Breast epithelium (tissue), 4 donors: ENCODE measurements around the gene FABP1. TPM values are rescaled to one million over a fixed set of nuclear protein-coding genes. Genes with fewer than 3 reads are reported as not detected.

Source experiments
- DNase-seq, 2 donors: peaks; one replicate each; pipeline ENCODE4 v3.0.0-alpha.2; 2019; ENCODE audit warnings: low spot score in 2 of 2
- H3K27ac ChIP-seq, 2 donors: fragments of 200-600 bp; sonication (generic) in 1 of 2; one replicate each; pipeline ENCODE4 v1.5.1; 2016 to 2019; ENCODE audit warnings: mild to moderate bottlenecking in 1 of 2
- H3K27me3 ChIP-seq, 2 donors: fragments of 200-600 bp; sonication (generic) in 1 of 2; one replicate each; pipeline versions ENCODE4 v1.5.1 to v1.6.0; 2017 to 2019; ENCODE audit warnings: control low read depth in 1 of 2, mild to moderate bottlenecking in 1 of 2
- H3K36me3 ChIP-seq: fragments of 200-600 bp; one replicate; pipeline ENCODE4 v1.5.1; 2019
- H3K4me1 ChIP-seq, 2 donors: fragments of 200-600 bp; sonication (generic); one replicate each; pipeline ENCODE4 v1.5.1; 2016 to 2019; ENCODE audit warnings: control low read depth in 1 of 2
- H3K4me3 ChIP-seq, 3 donors: fragments of 200-600 bp; sonication (generic); 1 replicate in 2 of 3; 2 replicates in 1 of 3; pipeline ENCODE4 v1.5.1; 2016 to 2019; ENCODE audit warnings: mild to moderate bottlenecking in 3 of 3, moderate library complexity in 2 of 3
- H3K9me3 ChIP-seq, 2 donors: fragments of 200-600 bp; sonication (generic) in 1 of 2; one replicate each; pipeline ENCODE4 v1.5.1; 2016 to 2019; ENCODE audit warnings: control low read depth in 1 of 2
- POLR2A ChIP-seq: fragments of 450-650 bp; IDR thresholded peaks from one replicate; pipeline ENCODE4 v1.6.1; 2016; ENCODE audit warnings: antibody characterized with exemption, mild to moderate bottlenecking, moderate library complexity
- POLR2AphosphoS5 ChIP-seq, 3 donors: sonication (generic); formaldehyde crosslinking; IDR thresholded peaks; one replicate each; pipeline ENCODE4 v1.6.1; 2017; ENCODE audit warnings: antibody characterized with exemption in 3 of 3
- intact Hi-C: fragments of 100-400 bp; cut with DNase I; formaldehyde crosslinking; loops from one replicate; pipeline ENCODE4 v1.15.1; 2023; ENCODE audit warnings: low total_unique reads
- total RNA-seq, 3 donors: library from RNA; depleted of rRNA; stranded (reverse); fragments of >200 nt; gene quantifications; one replicate each; pipeline ENCODE4 v1.1.0, GENCODE V29; 2016
- TF ChIP-seq, protein P1 (sequence below), 3 donors: fragments of 450-650 bp; IDR thresholded peaks; one replicate each; pipeline ENCODE4 v1.5.1; 2016 to 2017; ENCODE audit warnings: antibody characterized with exemption in 3 of 3, mild to moderate bottlenecking in 3 of 3, moderate library complexity in 3 of 3

FABP1 gene
- total RNA-seq, 3 donors from 2014 or later, result 20.0 TPM; not detected in 2

DNA sequence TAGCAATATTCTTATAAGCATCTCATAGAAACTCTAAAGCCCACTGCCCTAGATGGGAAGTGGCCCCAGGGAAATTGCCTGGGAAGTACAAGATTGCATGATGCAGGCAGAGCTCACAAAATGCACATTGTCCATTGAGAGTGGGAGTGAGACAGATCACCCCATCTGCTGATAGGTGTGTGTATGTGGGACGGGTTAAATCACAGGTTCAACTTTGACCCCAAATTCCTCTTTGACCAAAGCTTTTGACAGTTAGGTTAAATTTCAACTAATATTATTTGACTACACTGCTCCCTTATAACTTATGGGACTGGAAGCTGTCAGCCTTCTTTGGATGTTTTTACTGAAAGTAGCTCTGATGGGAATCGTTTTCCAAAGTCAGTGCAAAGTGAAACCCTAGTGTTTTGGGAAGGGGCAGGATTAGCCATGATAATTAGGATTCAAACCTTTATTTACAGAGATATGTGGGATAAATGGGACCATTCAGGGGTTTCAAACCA is 11.4 kb upstream of the FABP1 start:
- H3K4me3 ChIP-seq, result no peak overlapping the region
- intact Hi-C loops, result no loop called here
- H3K4me1 ChIP-seq, result no peaks in the 10 kb centered on the region
- H3K36me3 ChIP-seq, result no peaks in the 10 kb centered on the region
- no peaks in the 10 kb centered on the region for H3K27me3 ChIP-seq
- no peak for DNase-seq
- TF ChIP-seq POLR2AphosphoS5 (IDR thresholded peaks at IDR 0.05), result no peak
- TF ChIP-seq, protein P1, sequence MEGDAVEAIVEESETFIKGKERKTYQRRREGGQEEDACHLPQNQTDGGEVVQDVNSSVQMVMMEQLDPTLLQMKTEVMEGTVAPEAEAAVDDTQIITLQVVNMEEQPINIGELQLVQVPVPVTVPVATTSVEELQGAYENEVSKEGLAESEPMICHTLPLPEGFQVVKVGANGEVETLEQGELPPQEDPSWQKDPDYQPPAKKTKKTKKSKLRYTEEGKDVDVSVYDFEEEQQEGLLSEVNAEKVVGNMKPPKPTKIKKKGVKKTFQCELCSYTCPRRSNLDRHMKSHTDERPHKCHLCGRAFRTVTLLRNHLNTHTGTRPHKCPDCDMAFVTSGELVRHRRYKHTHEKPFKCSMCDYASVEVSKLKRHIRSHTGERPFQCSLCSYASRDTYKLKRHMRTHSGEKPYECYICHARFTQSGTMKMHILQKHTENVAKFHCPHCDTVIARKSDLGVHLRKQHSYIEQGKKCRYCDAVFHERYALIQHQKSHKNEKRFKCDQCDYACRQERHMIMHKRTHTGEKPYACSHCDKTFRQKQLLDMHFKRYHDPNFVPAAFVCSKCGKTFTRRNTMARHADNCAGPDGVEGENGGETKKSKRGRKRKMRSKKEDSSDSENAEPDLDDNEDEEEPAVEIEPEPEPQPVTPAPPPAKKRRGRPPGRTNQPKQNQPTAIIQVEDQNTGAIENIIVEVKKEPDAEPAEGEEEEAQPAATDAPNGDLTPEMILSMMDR (IDR thresholded peaks at IDR 0.05), result no peak
- TF ChIP-seq POLR2A, result no peak
- no peak overlapping the region for H3K27ac ChIP-seq
- no peaks in the 10 kb centered on the region for H3K9me3 ChIP-seq

- Histone ChIP-seq H3K9me3 (no peaks in the 10 kb centered on the region), H3K4me3 (no peak overlapping the region), H3K36me3 (no peaks in the 10 kb centered on the region), H3K27me3 (no peaks in the 10 kb centered on the region), H3K27ac (no peak overlapping the region), H3K4me1 (no peaks in the 10 kb centered on the region)
- TF ChIP-seq, protein P1 (IDR thresholded peaks at IDR 0.05), result no peak
- TF ChIP-seq POLR2AphosphoS5 (IDR thresholded peaks at IDR 0.05), result no peak
- no peak for TF ChIP-seq POLR2A
- DNase-seq, result no peak
- intact Hi-C loops, result no loop called here
These were observed 10.0 kb upstream of the FABP1 start for GRCh38 chr2:88137833-88138232.

GRCh38 chr2:88136817-88137216 is 9.0 kb upstream of the FABP1 start:
- H3K27me3 ChIP-seq, result no peaks in the 10 kb centered on the region
- no peaks in the 10 kb centered on the region for H3K9me3 ChIP-seq
- no peak overlapping the region for H3K27ac ChIP-seq
- intact Hi-C loops, result no loop called here
- H3K4me3 ChIP-seq, result no peak overlapping the region
- H3K36me3 ChIP-seq, result no peaks in the 10 kb centered on the region
- H3K4me1 ChIP-seq, result no peaks in the 10 kb centered on the region
- TF ChIP-seq, protein P1 (IDR thresholded peaks at IDR 0.05), result no peak
- no peak for TF ChIP-seq POLR2AphosphoS5 (IDR thresholded peaks at IDR 0.05)
- no peak for TF ChIP-seq POLR2A
- DNase-seq, result no peak

DNA sequence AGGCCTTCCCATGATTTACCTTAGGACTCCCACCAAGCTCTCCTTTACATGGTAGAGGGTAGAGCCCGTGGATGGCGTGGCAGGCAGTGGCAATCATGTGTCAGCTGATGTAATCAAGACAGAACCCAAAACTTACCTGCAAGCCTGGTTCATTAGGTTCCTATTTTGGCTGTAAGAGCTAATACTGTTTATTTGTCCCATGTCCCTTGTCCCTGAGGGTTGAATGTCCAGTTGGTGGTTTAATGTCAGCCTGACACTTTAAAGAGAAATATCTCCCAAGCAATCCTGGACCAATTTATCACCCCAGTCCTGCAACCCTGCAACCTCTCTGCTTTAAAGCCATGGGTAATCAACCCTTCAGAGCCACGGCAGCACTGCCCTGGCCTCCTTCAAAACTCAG is 6.0 kb upstream of the FABP1 start:
- no peak overlapping the region for H3K27ac ChIP-seq
- no peaks in the 10 kb centered on the region for H3K4me1 ChIP-seq
- intact Hi-C loops, result no loop called here
- H3K9me3 ChIP-seq, result no peaks in the 10 kb centered on the region
- TF ChIP-seq POLR2AphosphoS5 (IDR thresholded peaks at IDR 0.05), result no peak
- TF ChIP-seq, protein P1 (IDR thresholded peaks at IDR 0.05), result no peak
- no peak for TF ChIP-seq POLR2A
- H3K36me3 ChIP-seq, result no peaks in the 10 kb centered on the region
- no peak overlapping the region for H3K4me3 ChIP-seq
- no peak for DNase-seq
- no peaks in the 10 kb centered on the region for H3K27me3 ChIP-seq

DNA sequence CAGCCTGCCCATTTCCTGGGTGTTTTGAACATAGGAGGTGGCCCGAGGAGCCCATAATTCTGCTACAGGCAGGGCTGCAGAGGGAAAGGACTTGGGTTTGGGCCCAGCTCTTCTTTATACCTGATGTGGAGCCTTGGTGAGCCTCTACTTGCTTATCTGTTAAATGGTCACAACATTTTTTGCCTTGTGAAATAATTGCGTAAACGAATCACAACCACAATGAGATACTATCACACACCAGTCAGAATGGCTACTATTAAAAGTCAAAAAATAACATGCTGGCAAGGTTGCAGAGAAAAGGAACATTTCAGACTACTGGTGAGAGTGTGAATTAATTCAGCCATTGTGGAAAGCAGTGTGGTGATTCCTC is 4.1 kb upstream of the FABP1 start:
- no peak overlapping the region for H3K4me3 ChIP-seq
- no peaks in the 10 kb centered on the region for H3K9me3 ChIP-seq
- H3K36me3 ChIP-seq, result no peaks in the 10 kb centered on the region
- intact Hi-C loops, result no loop called here
- TF ChIP-seq, protein P1 (IDR thresholded peaks at IDR 0.05), result no peak
- TF ChIP-seq POLR2A (no peak), POLR2AphosphoS5 (IDR thresholded peaks at IDR 0.05) (no peak)
- DNase-seq, result no peak
- no peaks in the 10 kb centered on the region for H3K4me1 ChIP-seq
- no peak overlapping the region for H3K27ac ChIP-seq
- H3K27me3 ChIP-seq, result no peaks in the 10 kb centered on the region
